Measurements from ENCODE around the gene ATP7B.

DNA sequence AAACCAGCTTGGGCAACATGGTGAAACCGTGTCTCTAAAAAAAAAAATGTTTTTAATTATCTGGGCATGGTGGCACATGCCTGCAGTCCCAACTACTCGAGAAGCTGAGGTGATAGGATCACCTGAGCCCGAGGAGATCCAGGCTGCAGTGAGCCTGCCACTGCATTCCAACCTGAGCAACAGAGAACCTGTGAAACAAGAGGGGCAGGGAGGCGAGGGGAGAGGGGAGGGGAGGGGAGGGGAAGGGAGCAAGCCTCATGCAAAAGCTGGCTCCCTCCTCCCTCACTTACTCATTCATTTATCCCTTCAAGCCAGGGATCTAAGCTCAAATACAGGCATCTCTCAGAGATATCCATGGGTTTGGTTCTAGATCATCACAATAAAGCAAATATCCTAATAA lies 8.9 kb downstream of the ATP7B start:
- TF ChIP-seq, protein P1, sequence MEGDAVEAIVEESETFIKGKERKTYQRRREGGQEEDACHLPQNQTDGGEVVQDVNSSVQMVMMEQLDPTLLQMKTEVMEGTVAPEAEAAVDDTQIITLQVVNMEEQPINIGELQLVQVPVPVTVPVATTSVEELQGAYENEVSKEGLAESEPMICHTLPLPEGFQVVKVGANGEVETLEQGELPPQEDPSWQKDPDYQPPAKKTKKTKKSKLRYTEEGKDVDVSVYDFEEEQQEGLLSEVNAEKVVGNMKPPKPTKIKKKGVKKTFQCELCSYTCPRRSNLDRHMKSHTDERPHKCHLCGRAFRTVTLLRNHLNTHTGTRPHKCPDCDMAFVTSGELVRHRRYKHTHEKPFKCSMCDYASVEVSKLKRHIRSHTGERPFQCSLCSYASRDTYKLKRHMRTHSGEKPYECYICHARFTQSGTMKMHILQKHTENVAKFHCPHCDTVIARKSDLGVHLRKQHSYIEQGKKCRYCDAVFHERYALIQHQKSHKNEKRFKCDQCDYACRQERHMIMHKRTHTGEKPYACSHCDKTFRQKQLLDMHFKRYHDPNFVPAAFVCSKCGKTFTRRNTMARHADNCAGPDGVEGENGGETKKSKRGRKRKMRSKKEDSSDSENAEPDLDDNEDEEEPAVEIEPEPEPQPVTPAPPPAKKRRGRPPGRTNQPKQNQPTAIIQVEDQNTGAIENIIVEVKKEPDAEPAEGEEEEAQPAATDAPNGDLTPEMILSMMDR (IDR thresholded peaks at IDR 0.05) = no peak
- TF ChIP-seq POLR2AphosphoS5 (IDR thresholded peaks at IDR 0.05) (no peak), EP300 (IDR thresholded peaks at IDR 0.05) (no peak)
